Parathyroid adenoma (tissue), 2 donors: ENCODE data around the gene DNHD1.

ENCODE experiments used
- H2AFZ ChIP-seq: fragments of 300-600 bp; sonication (generic); one replicate; pipeline ENCODE4 v1.7.0; 2017; ENCODE audit warnings: antibody characterized with exemption, mild to moderate bottlenecking
- H3K27ac ChIP-seq: fragments of 300-600 bp; sonication (generic); one replicate; pipeline ENCODE4 v1.7.0; 2017
- H3K27me3 ChIP-seq: fragments of 300-600 bp; sonication (generic); one replicate; pipeline ENCODE4 v1.7.0; 2017; ENCODE audit warnings: low read length; ENCODE audit not compliant: control insufficient read depth, insufficient read depth
- H3K36me3 ChIP-seq: fragments of 300-600 bp; sonication (generic); one replicate; pipeline ENCODE4 v1.7.0; 2017; ENCODE audit warnings: low read length; ENCODE audit not compliant: control insufficient read depth, insufficient read depth
- H3K4me1 ChIP-seq: fragments of 300-600 bp; sonication (generic); one replicate; pipeline ENCODE4 v1.7.0; 2017; ENCODE audit warnings: control low read depth
- H3K4me2 ChIP-seq: fragments of 300-600 bp; sonication (generic); one replicate; pipeline ENCODE4 v1.7.0; 2017; ENCODE audit warnings: low read length
- H3K4me3 ChIP-seq: fragments of 300-600 bp; sonication (generic); one replicate; pipeline ENCODE4 v1.7.0; 2017; ENCODE audit warnings: low read depth, low read length
- H3K79me2 ChIP-seq: fragments of 300-600 bp; sonication (generic); one replicate; pipeline ENCODE4 v1.7.0; 2017; ENCODE audit warnings: control low read depth
- H3K9ac ChIP-seq: fragments of 300-600 bp; sonication (generic); one replicate; pipeline ENCODE4 v1.7.0; 2017; ENCODE audit warnings: mild to moderate bottlenecking
- H3K9me3 ChIP-seq: fragments of 300-600 bp; sonication (generic); one replicate; pipeline ENCODE4 v1.7.0; 2017; ENCODE audit warnings: low read length; ENCODE audit not compliant: control insufficient read depth
- CTCF ChIP-seq: fragments of 300-600 bp; sonication (generic); IDR thresholded peaks from one replicate; pipeline ENCODE4 v1.7.0; 2017; ENCODE audit warnings: antibody characterized with exemption, mild to moderate bottlenecking
- donor health status: primary hyperparathyroidism.

The DNHD1 gene

GRCh38 chr11:6548121-6548520 is 51.0 kb downstream of the DNHD1 start:
- no peak for TF ChIP-seq CTCF
- Histone ChIP-seq H3K36me3 (no peaks in the 10 kb centered on the region), H3K4me1 (no peaks in the 10 kb centered on the region), H3K79me2 (no peaks in the 10 kb centered on the region), H2AFZ (no peak overlapping the region), H3K9me3 (no peaks in the 10 kb centered on the region), H3K4me3 (no peak overlapping the region), H3K4me2 (no peak overlapping the region), H3K27me3 (no peaks in the 10 kb centered on the region), H3K9ac (no peak overlapping the region), H3K27ac (no peak overlapping the region)

DNA sequence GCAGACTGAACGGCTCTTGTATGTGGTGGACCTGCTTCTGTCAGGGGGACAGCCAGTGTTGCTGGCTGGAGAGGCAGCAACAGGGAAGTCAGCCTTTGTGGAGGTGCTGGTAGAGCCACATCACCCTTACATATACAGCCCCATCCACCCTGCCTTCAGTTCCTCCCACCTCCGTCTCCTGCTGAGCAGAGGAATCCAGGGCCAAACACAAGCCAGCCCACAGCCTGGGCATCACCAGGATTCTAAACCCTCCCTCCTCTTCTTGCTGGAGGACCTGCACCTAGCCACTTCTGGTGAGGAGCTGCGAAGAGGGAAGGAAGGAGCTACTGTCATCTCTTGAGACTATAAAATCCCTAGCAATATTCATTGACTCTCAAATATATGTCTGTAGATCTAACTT is 51.6 kb downstream of the DNHD1 start:
- Histone ChIP-seq H3K4me2 (no peak overlapping the region), H3K4me1 (no peaks in the 10 kb centered on the region), H3K36me3 (no peaks in the 10 kb centered on the region), H3K4me3 (no peak overlapping the region), H3K9me3 (no peaks in the 10 kb centered on the region), H3K9ac (no peak overlapping the region), H3K27ac (no peak overlapping the region), H3K27me3 (no peaks in the 10 kb centered on the region), H3K79me2 (no peaks in the 10 kb centered on the region), H2AFZ (no peak overlapping the region)
- TF ChIP-seq CTCF: no peak

GRCh38 chr11:6553634-6554033 is 56.6 kb downstream of the DNHD1 start:
- Histone ChIP-seq H3K27ac (no peak overlapping the region), H2AFZ (no peak overlapping the region), H3K36me3 (no peaks in the 10 kb centered on the region), H3K4me3 (no peak overlapping the region), H3K9me3 (no peaks in the 10 kb centered on the region), H3K9ac (no peak overlapping the region), H3K79me2 (peaks cover 3% of the 10 kb centered on the region), H3K4me1 (no peaks in the 10 kb centered on the region), H3K27me3 (no peaks in the 10 kb centered on the region), H3K4me2 (no peak overlapping the region)
- TF ChIP-seq CTCF: no peak

DNA sequence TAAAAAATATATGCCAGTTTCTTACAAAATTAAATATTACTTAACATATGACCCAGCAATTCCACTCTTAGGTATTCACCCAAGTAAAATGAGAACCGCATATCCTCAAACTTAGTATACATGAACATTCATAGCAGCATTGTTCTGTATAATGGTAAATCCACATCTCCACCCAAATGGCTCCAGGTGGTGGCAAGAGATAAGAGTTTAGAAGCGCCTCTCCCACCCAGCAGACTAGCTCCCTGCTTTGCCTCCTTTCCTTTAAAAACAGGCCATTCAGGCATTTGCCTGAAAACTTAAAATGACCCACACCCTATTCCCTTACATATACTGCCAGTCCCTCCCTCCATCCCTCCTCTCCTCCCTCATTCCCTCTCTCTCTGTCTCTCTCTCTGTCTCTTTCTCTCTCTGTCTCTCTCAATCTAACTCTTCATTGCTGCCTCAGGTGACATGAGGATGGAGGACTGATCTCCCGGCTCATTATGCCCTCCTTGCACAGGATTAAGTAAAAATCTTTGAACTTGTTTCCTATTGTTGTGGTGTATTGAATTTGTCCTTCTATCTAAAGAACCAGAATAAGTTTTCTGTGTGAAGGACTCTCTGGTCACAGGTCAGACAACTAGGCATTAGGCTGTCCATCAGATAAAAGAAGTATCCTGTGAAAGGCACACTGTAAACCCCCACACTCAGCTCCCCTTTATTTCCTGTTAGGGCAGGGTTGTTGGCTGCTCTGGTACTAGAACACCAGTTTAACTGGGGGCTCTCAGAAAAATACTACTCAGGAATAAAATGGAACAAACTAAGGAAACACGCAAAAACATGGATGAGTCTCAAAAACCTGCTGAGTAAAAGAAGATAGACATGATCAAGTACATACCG is 58.0 kb downstream of the DNHD1 start:
- H3K36me3 ChIP-seq: no peaks in the 10 kb centered on the region
- peaks cover 3% of the 10 kb centered on the region for H3K79me2 ChIP-seq
- no peak overlapping the region for H3K9ac ChIP-seq
- TF ChIP-seq CTCF: no peak
- H3K4me1 ChIP-seq: no peaks in the 10 kb centered on the region
- no peak overlapping the region for H3K27ac ChIP-seq
- no peaks in the 10 kb centered on the region for H3K27me3 ChIP-seq
- H3K4me3 ChIP-seq: no peak overlapping the region
- H3K4me2 ChIP-seq: no peak overlapping the region
- no peaks in the 10 kb centered on the region for H3K9me3 ChIP-seq
- no peak overlapping the region for H2AFZ ChIP-seq
